Measurements from ENCODE around the gene ERC2. TPM values are rescaled to one million over a fixed set of nuclear protein-coding genes. Genes with fewer than 3 reads are reported as not detected.

ERC2 gene
- total RNA-seq, 1 donor from 2014 or later = 0.35 TPM

DNA sequence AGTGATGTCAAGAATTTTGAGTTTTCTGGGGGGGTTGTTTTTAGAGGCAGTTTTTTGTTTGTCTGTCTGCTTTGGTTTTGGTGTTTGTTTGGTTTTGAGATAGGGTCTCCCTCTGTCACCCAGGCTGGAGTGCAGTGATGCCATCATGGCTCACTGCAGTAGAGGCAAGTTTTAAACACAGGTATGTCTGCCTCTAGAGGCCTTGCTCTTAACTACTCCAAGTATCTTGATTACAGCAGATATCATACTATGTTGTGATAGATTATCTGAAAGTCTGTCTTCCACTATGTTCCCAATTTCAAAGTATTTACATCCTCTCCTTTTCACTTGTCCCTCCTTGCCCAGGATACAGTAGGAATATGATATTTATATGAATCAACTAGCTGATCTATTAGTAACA lies 57.7 kb downstream of the ERC2 start:
- Mint-ChIP-seq H3K36me3 (ENCODE audit: unreplicated experiment) (no peaks in the 10 kb centered on the region), H3K4me3 (ENCODE audit: unreplicated experiment) (no peak overlapping the region), H3K9me3 (ENCODE audit: unreplicated experiment) (no peaks in the 10 kb centered on the region), H3K4me1 (ENCODE audit: unreplicated experiment) (no peaks in the 10 kb centered on the region), H3K27ac (ENCODE audit: unreplicated experiment) (no peak overlapping the region), H3K27me3 (ENCODE audit: unreplicated experiment) (no peaks in the 10 kb centered on the region)
- TF ChIP-seq, protein P1, sequence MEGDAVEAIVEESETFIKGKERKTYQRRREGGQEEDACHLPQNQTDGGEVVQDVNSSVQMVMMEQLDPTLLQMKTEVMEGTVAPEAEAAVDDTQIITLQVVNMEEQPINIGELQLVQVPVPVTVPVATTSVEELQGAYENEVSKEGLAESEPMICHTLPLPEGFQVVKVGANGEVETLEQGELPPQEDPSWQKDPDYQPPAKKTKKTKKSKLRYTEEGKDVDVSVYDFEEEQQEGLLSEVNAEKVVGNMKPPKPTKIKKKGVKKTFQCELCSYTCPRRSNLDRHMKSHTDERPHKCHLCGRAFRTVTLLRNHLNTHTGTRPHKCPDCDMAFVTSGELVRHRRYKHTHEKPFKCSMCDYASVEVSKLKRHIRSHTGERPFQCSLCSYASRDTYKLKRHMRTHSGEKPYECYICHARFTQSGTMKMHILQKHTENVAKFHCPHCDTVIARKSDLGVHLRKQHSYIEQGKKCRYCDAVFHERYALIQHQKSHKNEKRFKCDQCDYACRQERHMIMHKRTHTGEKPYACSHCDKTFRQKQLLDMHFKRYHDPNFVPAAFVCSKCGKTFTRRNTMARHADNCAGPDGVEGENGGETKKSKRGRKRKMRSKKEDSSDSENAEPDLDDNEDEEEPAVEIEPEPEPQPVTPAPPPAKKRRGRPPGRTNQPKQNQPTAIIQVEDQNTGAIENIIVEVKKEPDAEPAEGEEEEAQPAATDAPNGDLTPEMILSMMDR (IDR thresholded peaks at IDR 0.05) = no peak
- DNase-seq (ENCODE audit: extremely low spot score, unreplicated experiment) = no peak

GRCh38 chr3:56409790-56410189 lies 58.5 kb downstream of the ERC2 start:
- Mint-ChIP-seq H3K36me3 (ENCODE audit: unreplicated experiment) (no peaks in the 10 kb centered on the region), H3K4me1 (ENCODE audit: unreplicated experiment) (no peaks in the 10 kb centered on the region), H3K27me3 (ENCODE audit: unreplicated experiment) (no peaks in the 10 kb centered on the region), H3K27ac (ENCODE audit: unreplicated experiment) (no peak overlapping the region), H3K9me3 (ENCODE audit: unreplicated experiment) (no peaks in the 10 kb centered on the region), H3K4me3 (ENCODE audit: unreplicated experiment) (no peak overlapping the region)
- DNase-seq (ENCODE audit: extremely low spot score, unreplicated experiment) = no peak
- TF ChIP-seq, protein P1 (IDR thresholded peaks at IDR 0.05) = no peak

GRCh38 chr3:56408761-56409196 lies 59.5 kb downstream of the ERC2 start:
- Mint-ChIP-seq H3K27me3 (ENCODE audit: unreplicated experiment) (no peaks in the 10 kb centered on the region), H3K27ac (ENCODE audit: unreplicated experiment) (no peak overlapping the region), H3K4me3 (ENCODE audit: unreplicated experiment) (no peak overlapping the region), H3K36me3 (ENCODE audit: unreplicated experiment) (no peaks in the 10 kb centered on the region), H3K9me3 (ENCODE audit: unreplicated experiment) (no peaks in the 10 kb centered on the region), H3K4me1 (ENCODE audit: unreplicated experiment) (no peaks in the 10 kb centered on the region)
- TF ChIP-seq, protein P1 (IDR thresholded peaks at IDR 0.05) = no peak
- DNase-seq (ENCODE audit: extremely low spot score, unreplicated experiment) = no peak

DNA sequence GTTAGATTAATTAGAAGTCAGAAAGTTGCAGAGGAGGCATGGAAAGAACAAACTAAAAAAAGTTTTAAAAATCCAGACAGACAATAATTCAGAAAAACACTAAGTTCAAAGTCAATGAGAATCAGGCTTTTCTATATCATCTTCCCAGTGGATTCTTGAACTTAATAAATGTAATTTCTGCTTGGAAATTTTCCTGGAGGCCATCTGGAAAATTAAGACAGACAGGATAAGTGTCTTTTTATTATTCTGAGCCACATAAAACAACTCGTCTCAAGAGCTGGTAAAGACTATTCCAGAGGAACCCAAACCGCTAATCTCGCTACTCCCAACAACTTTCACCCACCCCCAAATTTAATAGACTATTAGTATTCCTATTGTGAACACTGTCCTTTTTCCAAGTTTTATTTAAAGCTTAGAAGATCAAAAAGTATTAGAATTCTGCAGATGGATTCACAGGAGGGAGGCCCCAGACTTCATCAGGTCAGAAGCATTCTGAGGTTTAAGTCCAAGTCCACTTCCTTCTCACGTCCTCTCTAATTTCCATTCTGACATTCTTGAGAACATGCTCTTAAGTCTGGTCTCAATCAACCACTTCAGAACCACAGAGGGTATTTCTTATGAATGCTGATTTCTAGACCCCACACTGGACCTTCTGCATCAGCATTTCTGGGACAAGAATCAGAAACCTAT lies 61.3 kb downstream of the ERC2 start:
- Mint-ChIP-seq H3K36me3 (ENCODE audit: unreplicated experiment) (no peaks in the 10 kb centered on the region), H3K27ac (ENCODE audit: unreplicated experiment) (no peak overlapping the region), H3K4me1 (ENCODE audit: unreplicated experiment) (no peaks in the 10 kb centered on the region), H3K27me3 (ENCODE audit: unreplicated experiment) (no peaks in the 10 kb centered on the region), H3K9me3 (ENCODE audit: unreplicated experiment) (no peaks in the 10 kb centered on the region), H3K4me3 (ENCODE audit: unreplicated experiment) (no peak overlapping the region)
- TF ChIP-seq, protein P1 (IDR thresholded peaks at IDR 0.05) = no peak
- DNase-seq (ENCODE audit: extremely low spot score, unreplicated experiment) = no peak

DNA sequence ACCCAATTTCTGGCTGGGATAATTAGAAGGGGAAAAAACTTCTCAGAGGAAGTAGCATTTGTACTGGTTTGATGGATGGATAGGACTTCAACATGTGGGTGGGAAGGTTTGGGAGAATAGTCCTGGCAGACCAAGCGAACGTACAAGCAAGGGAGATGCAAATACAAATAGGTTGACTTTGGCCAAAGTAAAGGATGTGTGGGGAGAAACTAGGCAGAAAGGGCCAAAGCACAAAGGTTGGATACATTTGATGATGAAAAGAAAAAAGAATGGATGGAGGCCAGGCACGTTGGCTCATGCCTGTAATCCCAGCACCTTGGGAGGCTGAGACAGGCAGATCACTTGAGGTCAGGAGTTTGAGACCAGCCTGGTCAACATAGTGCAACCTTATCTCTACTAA lies 63.4 kb downstream of the ERC2 start:
- Mint-ChIP-seq H3K4me3 (ENCODE audit: unreplicated experiment) (no peak overlapping the region), H3K27ac (ENCODE audit: unreplicated experiment) (no peak overlapping the region)

More for the DNA sequence above, 63.4 kb downstream of the ERC2 start:
- H3K27me3 Mint-ChIP-seq (ENCODE audit: unreplicated experiment) = peaks cover 3% of the 10 kb centered on the region
- no peak for DNase-seq (ENCODE audit: extremely low spot score, unreplicated experiment)
- no peaks in the 10 kb centered on the region for H3K36me3 Mint-ChIP-seq (ENCODE audit: unreplicated experiment)
- H3K9me3 Mint-ChIP-seq (ENCODE audit: unreplicated experiment) = no peaks in the 10 kb centered on the region
- TF ChIP-seq, protein P1 (IDR thresholded peaks at IDR 0.05) = no peak
- no peaks in the 10 kb centered on the region for H3K4me1 Mint-ChIP-seq (ENCODE audit: unreplicated experiment)
